ENCODE data around the gene IRF6. TPM values are rescaled to one million over a fixed set of nuclear protein-coding genes. Genes with fewer than 3 reads are reported as not detected.
A peak's percentile ranks its signal among the peaks of the same experiment; 100 is the strongest.

IRF6 gene
- total RNA-seq = 1 to 10 TPM in 1 of 2 donors, under 1 TPM in 1; 0.35 to 1.7 TPM

DNA sequence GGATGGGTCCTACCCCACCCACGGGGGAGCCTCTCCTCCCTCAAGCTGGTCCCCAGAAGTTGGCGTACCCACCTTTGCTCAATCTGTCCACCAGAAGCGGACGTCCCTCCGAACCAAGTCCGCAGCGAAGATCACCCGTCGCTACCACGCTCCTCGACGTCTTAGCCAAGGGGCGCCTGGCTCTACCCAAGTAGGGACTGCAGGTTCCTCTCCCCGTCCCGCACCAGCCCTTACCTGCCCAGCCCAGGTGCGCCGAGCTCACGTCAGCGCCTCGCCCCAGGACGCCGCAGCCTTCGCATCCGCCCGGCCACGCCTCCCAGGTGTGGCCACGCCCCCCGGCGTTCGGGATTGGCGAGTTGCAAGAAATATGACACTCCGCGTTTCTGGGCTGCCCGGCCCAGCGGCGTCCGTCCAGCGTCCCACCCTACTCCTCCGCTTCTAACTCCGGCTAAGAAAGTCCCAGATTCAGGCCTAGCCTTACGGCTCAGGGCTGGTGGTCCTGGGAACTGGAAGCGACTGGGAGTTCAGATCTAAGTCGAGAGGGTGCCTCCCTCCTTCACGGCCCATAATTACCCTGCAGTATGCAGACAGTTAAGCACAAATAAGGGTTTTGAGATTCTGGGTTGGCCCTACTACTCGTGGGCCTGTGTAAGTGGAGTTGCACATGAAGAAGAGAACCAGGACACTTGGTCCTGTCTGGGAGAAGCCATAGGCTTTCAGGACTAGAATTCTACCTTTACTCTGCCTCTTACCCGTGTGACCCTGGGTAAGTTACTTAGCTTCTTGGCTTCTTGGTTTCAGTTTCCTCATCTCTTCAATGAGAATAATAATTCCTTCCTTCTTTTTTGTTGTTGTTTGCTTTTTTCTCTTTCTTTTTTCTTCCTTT, at the start of gene IRF6:
TSS of gene IRF6 (minus strand) at position 268 of the 886 bp plus-strand sequence. CDS start 4,729 bp downstream, outside the sequence.
- Mint-ChIP-seq H3K27me3 (peaks cover 16% of the 10 kb centered on the region), H3K36me3 (ENCODE audit: low read depth) (no peaks in the 10 kb centered on the region), H3K4me1 (peaks cover 17% of the 10 kb centered on the region), H3K27ac (peak within 1 kb of the TSS; percentile 67), H3K4me3 (peak within 1 kb of the TSS; percentile 89), H3K9me3 (no peaks in the 10 kb centered on the region)
- peak; percentile 87 for ATAC-seq (replicated peaks)

DNA sequence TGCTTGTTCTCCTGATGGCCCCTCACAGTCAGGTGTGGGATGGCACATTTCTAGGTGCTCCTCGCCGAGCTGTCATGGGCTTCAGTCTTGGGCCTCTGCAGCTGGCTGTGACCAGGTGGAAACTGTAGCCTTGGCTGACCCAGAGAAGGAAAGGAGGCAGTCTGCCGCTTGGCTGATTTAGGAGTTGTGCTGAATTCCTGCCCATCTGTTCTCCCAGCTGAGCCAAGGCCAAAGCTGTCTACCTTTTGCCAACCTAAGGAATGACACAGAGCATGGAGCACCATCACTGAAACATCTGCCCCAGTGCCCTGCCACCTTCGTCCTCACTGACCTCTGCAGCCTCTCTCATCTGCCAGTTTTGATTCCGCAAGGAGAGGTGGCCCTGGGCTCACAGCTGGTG, 49.7 kb upstream of the IRF6 start:
- H3K4me3 Mint-ChIP-seq = no peak overlapping the region
- peaks cover 47% of the 10 kb centered on the region for H3K36me3 Mint-ChIP-seq (ENCODE audit: low read depth)
- no peak for ATAC-seq (replicated peaks)
- H3K9me3 Mint-ChIP-seq = no peaks in the 10 kb centered on the region
- no peak overlapping the region for H3K27ac Mint-ChIP-seq
- H3K4me1 Mint-ChIP-seq = no peaks in the 10 kb centered on the region
- H3K27me3 Mint-ChIP-seq = no peaks in the 10 kb centered on the region

DNA sequence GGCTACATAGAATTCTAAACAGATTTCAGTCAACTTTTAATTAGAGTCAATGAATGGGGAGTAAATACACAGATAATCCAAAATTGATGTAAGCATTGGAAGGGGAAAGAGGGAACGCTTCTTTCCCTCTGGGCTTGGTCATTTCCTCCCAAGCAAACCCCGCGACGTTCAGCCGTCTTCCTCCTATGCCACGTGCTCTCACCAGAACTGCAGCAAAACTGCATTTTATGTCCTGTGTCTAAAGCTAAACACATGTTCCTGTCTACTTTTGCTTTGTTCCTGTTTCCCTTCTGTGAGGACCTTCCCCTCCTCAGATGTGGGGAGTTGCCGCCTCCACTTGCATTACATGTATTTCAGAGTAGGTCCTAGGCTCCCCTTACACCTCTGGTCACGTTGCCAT, 49.1 kb upstream of the IRF6 start:
- ATAC-seq (replicated peaks) = no peak
- Mint-ChIP-seq H3K9me3 (no peaks in the 10 kb centered on the region), H3K36me3 (ENCODE audit: low read depth) (peaks cover 53% of the 10 kb centered on the region), H3K4me3 (no peak overlapping the region), H3K27ac (no peak overlapping the region), H3K4me1 (peaks cover 3% of the 10 kb centered on the region), H3K27me3 (no peaks in the 10 kb centered on the region)

DNA sequence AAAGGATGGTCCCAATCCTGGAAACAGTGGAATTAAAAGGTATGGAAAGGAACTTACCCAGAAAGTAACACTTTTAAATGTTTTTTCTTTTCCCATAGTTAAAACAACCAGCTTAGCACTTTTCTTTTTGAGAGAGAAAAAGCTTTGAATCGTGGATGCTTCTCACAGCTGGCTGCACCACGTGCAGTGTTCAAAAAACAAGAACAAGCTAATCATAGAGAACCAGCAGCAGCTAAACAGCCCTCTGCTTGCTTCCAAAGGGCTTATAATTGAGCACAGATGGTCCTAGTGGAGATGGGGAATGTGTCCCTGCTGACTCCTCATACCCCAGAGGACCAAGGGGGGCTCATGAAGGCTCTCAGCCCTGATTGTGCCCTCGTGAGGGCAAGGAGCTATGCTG, 48.3 kb upstream of the IRF6 start:
- H3K4me3 Mint-ChIP-seq = no peak overlapping the region
- peaks cover 62% of the 10 kb centered on the region for H3K36me3 Mint-ChIP-seq (ENCODE audit: low read depth)
- H3K27me3 Mint-ChIP-seq = no peaks in the 10 kb centered on the region
- H3K9me3 Mint-ChIP-seq = no peaks in the 10 kb centered on the region
- no peak overlapping the region for H3K27ac Mint-ChIP-seq
- peaks cover 5% of the 10 kb centered on the region for H3K4me1 Mint-ChIP-seq
- no peak for ATAC-seq (replicated peaks)

DNA sequence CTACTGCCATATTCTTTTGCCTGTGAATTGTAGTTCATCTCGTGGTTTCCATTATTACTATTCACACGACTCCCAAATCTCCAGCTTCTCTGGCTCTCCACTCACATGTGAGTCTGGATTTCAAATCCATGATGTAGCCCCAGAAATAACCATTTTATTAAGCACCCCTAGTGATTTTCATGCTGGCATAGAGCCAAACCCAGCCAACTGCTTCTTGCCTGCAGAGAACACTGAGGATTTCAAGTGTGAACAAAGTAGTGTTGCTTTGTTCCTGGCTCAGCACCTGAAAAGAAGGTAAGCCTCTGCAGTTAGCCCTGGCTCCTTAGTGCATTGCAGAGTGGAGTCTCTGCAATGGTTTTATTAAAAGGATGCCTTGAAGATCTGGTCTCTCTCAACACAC, 47.7 kb upstream of the IRF6 start:
- no peak overlapping the region for H3K4me3 Mint-ChIP-seq
- H3K9me3 Mint-ChIP-seq = no peaks in the 10 kb centered on the region
- peaks cover 67% of the 10 kb centered on the region for H3K36me3 Mint-ChIP-seq (ENCODE audit: low read depth)
- no peaks in the 10 kb centered on the region for H3K27me3 Mint-ChIP-seq
- no peak for ATAC-seq (replicated peaks)
- H3K27ac Mint-ChIP-seq = no peak overlapping the region
- peaks cover 6% of the 10 kb centered on the region for H3K4me1 Mint-ChIP-seq

DNA sequence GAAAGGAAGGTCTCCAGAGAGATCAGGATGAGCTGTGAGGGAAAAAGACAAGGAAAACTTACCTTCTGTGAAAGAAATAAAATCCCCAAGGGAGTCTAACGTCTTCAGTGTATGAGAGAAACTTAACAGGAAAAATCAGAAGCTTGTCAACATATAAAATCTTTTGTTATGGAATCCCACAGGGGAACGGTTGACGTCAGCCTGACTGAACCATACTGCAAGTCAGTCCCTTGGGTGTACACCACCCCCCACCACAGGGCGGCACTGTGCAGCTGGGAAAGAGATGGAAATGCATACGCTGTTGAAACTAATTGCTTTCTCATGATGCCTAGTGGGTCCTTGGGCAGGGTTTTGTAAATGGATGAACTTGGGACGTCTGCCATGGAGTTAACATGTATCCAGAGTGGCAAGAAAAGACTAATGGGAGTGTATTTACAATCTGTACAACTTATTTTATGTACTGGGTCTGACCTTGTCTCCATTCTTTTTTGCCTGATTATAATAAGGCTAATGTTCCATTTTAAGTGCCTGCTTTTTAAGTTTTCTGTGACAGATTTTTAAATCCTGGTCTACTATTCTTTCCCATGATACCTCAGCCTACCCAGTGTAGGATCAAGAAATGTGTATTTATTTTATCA, 44.5 kb upstream of the IRF6 start:
- no peak overlapping the region for H3K4me3 Mint-ChIP-seq
- peaks cover 99% of the 10 kb centered on the region for H3K36me3 Mint-ChIP-seq (ENCODE audit: low read depth)
- H3K27ac Mint-ChIP-seq = peak overlapping the region; percentile 84
- H3K9me3 Mint-ChIP-seq = no peaks in the 10 kb centered on the region
- no peak for ATAC-seq (replicated peaks)
- peaks cover 9% of the 10 kb centered on the region for H3K4me1 Mint-ChIP-seq
- no peaks in the 10 kb centered on the region for H3K27me3 Mint-ChIP-seq

DNA sequence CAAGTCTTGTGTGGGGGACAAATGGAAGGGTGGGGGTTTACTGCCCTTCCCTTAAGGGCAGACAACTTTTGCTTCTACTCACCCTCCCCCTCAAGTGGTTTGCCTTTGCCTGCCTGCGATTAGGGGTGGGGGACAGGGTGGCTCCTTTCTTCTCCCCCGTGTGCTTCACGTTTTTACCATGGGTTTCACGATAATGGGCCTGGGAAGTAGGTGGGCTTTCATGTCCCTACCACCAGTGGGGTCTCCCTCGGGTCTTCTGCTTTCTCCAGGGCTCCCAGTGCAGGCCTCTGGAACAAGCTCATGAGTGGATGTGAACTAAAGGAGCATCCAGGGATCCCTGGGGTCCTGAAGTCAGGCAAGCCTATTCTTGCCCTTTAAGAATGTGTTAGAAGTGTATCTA, 43.4 kb upstream of the IRF6 start:
- H3K27me3 Mint-ChIP-seq = no peaks in the 10 kb centered on the region
- peak overlapping the region; percentile 84 for H3K27ac Mint-ChIP-seq
- no peak overlapping the region for H3K4me3 Mint-ChIP-seq
- no peak for ATAC-seq (replicated peaks)
- H3K4me1 Mint-ChIP-seq = peaks cover 9% of the 10 kb centered on the region
- peaks cover 100% of the 10 kb centered on the region for H3K36me3 Mint-ChIP-seq (ENCODE audit: low read depth)
- H3K9me3 Mint-ChIP-seq = no peaks in the 10 kb centered on the region

DNA sequence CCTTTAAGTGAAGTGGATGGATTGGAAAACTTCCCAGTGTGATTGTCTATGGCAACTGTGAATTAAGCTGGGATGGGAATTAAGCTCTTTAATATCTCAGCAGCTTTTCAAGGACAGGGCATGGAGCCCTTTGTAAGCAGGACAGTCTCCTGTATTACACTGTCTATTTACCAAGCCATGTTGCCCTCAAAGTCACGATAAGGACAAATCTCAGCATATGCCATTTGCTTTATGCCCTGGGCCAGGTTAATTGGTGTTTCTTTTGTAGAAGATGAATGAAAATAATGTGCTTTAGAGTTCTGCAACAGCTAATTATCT, 39.4 kb upstream of the IRF6 start:
- no peak for ATAC-seq (replicated peaks)
- H3K36me3 Mint-ChIP-seq (ENCODE audit: low read depth) = peaks cover 100% of the 10 kb centered on the region
- no peaks in the 10 kb centered on the region for H3K27me3 Mint-ChIP-seq
- no peak overlapping the region for H3K4me3 Mint-ChIP-seq
- H3K4me1 Mint-ChIP-seq = peaks cover 13% of the 10 kb centered on the region
- H3K9me3 Mint-ChIP-seq = no peaks in the 10 kb centered on the region
- H3K27ac Mint-ChIP-seq = no peak overlapping the region

DNA sequence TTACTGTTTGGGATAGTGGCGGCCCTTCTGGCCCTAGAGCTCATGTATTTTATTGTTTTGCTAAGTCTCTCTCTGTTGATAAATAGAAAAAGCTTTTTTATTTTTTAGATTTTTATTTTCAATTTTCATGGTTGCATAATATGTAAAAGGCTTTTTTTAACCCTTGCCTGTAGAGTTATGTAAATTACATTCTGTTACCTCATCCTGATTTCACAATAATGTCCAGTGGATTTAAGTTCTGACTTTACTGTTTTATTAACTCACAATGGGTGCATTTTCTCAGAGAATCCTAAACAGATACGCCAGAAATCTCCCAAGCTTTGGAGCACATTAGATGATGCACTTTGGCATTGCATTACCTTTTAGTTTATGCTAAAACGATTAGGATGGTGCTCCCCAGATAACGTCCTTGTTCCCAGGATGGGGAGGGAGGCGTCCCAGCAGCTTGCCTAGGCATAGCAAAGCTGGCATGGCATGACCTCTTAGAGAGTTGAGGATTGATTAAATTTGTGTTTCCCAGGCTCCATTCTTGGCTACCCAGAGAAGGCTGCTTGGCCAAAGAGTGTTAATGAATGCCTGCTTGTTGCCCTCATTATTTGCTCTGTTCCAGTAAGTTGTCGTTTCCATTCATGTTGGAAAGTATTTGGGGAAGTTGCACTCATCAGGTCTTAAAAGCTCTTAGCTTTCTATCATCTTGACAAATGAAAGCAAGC, 38.9 kb upstream of the IRF6 start:
- H3K27ac Mint-ChIP-seq = no peak overlapping the region
- no peaks in the 10 kb centered on the region for H3K27me3 Mint-ChIP-seq
- no peaks in the 10 kb centered on the region for H3K9me3 Mint-ChIP-seq
- peaks cover 14% of the 10 kb centered on the region for H3K4me1 Mint-ChIP-seq
- no peak overlapping the region for H3K4me3 Mint-ChIP-seq
- H3K36me3 Mint-ChIP-seq (ENCODE audit: low read depth) = peaks cover 100% of the 10 kb centered on the region
- ATAC-seq (replicated peaks) = no peak

DNA sequence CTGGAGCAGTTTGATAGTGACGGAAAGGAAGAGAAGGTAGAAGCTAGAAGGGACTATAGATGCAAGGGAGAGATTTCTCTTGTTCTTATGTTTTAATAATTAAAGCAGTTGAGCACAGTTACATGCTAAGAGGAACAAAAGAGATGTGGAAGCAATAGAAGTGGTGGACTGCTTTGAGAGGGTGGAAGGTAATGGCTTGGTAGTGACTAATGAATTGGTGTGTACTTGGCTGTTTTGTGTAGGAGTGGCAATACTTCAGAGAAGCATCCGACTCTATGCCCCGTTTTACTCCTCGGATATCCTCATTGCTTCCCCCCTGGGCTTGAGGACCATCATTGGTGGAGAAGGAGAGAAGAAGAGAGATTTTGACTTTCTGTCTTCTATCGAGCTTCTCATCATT, 34.7 kb upstream of the IRF6 start:
- peak overlapping the region; percentile 67 for H3K4me3 Mint-ChIP-seq

DNA sequence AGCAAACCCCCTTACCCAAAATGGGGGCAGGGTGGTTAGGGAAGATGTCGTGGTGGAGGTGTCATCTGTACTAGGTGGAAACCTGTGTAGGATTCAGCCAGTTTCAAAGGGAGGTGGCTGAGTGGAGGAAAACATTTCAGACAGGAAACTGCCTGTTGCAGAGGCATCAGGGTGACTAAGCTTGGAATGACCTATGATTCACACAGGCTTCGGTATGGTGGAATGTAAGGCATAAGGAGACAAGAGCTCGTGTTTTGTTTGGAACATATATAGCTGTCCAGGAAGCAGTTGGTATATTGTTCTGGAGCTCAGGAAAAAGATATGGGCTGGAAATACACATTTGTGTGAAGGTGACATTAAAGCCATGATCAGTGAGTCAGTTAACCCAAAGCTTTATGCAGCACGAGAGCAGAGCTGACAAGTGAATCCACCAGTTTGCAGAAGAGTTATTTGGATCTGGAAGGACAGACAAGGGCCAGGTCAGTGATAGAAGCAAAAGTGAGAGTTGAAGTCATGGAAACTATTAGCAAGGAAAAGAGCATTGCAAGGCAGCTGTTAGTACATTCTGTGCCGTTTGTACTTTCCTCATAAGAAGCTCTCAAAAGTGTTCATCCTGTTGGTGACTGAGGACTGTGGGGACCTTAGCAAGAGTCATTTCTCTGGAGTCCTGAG, 34.1 kb upstream of the IRF6 start:
- Mint-ChIP-seq H3K36me3 (ENCODE audit: low read depth) (peaks cover 100% of the 10 kb centered on the region), H3K27ac (peak overlapping the region; percentile 83), H3K4me1 (peaks cover 31% of the 10 kb centered on the region), H3K4me3 (peak overlapping the region; percentile 67), H3K9me3 (no peaks in the 10 kb centered on the region), H3K27me3 (no peaks in the 10 kb centered on the region)
- peak; percentile 86 for ATAC-seq (replicated peaks)

More for the DNA sequence above, 34.7 kb upstream of the IRF6 start:
- Mint-ChIP-seq H3K4me1 (peaks cover 27% of the 10 kb centered on the region), H3K9me3 (no peaks in the 10 kb centered on the region), H3K27me3 (no peaks in the 10 kb centered on the region), H3K27ac (peak overlapping the region; percentile 83), H3K36me3 (ENCODE audit: low read depth) (peaks cover 100% of the 10 kb centered on the region)
- no peak for ATAC-seq (replicated peaks)

DNA sequence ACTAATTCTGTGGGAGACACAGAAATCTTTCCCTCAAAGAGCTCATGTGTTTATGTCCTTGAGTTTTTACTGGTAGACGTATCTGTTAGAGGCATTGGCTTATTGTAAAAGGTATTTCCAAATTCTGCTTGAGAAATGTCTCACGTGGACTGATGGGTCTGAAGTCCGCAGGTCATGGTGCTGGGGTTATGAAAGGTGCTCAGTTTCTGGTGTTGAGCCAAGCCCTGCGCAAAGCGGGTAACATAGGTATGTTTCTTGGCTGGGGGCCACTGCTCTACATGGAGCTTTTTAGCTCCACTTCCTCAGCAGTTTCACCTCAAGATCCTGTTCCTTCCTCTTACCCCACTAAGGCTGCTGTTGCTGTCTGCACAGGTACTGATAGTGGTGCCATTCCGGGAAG, 32.6 kb upstream of the IRF6 start:
- H3K27me3 Mint-ChIP-seq = no peaks in the 10 kb centered on the region
- H3K36me3 Mint-ChIP-seq (ENCODE audit: low read depth) = peaks cover 100% of the 10 kb centered on the region
- H3K4me1 Mint-ChIP-seq = peaks cover 43% of the 10 kb centered on the region
- H3K9me3 Mint-ChIP-seq = no peaks in the 10 kb centered on the region
- H3K4me3 Mint-ChIP-seq = no peak overlapping the region
- ATAC-seq (replicated peaks) = no peak
- peak overlapping the region; percentile 83 for H3K27ac Mint-ChIP-seq

DNA sequence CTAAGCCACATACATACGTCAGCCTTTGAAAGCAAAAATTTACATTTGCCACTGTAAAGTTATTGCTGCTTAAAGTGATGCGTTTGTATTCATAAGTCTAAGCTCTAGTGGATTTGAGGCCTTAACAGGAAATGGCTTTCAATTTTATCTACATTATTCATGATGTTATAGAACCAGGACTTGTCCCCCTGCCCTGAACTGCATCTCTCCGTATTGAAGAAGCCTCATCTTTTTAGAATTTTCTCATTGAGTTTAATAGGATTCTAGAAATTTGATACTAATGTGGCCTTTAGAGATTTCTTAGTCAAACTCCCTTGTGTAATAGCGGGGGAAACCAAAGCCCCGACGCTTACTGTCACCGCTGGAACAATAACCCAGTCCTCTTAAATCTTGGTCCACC, 31.7 kb upstream of the IRF6 start:
- H3K4me1 Mint-ChIP-seq = peaks cover 43% of the 10 kb centered on the region
- no peak overlapping the region for H3K4me3 Mint-ChIP-seq
- no peaks in the 10 kb centered on the region for H3K27me3 Mint-ChIP-seq
- H3K36me3 Mint-ChIP-seq (ENCODE audit: low read depth) = peaks cover 100% of the 10 kb centered on the region
- no peak for ATAC-seq (replicated peaks)
- H3K9me3 Mint-ChIP-seq = no peaks in the 10 kb centered on the region
- H3K27ac Mint-ChIP-seq = no peak overlapping the region

DNA sequence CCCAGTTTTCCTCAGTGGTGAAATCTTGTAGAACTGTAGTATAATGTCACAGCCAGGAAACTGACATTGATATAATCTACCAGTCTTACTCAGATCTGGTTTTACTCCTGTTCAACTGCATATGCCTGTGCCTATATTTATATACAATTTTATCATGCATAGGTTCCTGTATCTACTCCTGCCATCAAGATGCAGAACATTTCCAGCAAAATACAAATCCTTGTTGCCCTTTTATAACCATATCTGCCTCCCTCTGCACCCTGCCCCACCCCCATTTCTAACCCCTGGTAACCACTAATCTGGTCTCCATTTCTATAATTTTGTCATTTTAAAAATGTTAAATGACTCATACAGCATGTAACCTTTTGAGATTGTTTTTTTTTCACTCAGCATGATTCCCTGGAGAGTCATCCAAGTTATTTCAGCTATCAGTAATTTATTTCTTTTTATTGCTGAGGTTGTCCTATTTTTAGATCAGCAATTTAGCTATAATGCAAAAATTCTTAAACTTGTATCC, 29.9 kb upstream of the IRF6 start:
- Mint-ChIP-seq H3K36me3 (ENCODE audit: low read depth) (peaks cover 100% of the 10 kb centered on the region), H3K27ac (peak overlapping the region; percentile 82), H3K27me3 (no peaks in the 10 kb centered on the region), H3K9me3 (no peaks in the 10 kb centered on the region), H3K4me1 (peaks cover 45% of the 10 kb centered on the region), H3K4me3 (peak overlapping the region; percentile 42)
- peak; percentile 66 for ATAC-seq (replicated peaks)

All from activated T-helper 17 cell treated with anti-CD3 and anti-CD28 coated beads, Interleukin-2, amount 50 U/mL, for 72 hours (primary cell).